Neural progenitor cell (in vitro differentiated cells): Measurements from ENCODE around the gene RUSC1. TPM values are rescaled to one million over a fixed set of nuclear protein-coding genes. Genes with fewer than 3 reads are reported as not detected.
"Not testable (repeated sequence)": the region's sequence is repeated elsewhere in the genome, so short reads cannot be mapped to it uniquely, and the experiment has no call there.

Experiments used
- DNase-seq: peaks from one replicate; pipeline ENCODE4 v3.0.0-alpha.2; 2016; ENCODE audit warnings: low spot score
- H2AFZ ChIP-seq: fragments of 200-600 bp; sonication (generic); replicated peaks from 2 replicates; pipeline ENCODE4 v1.6.1; 2016; ENCODE audit warnings: antibody characterized with exemption
- H3F3A ChIP-seq: fragments of 200-600 bp; sonication (generic); 2 replicates; pipeline ENCODE4 v1.6.1; 2016; ENCODE audit warnings: antibody characterized with exemption, low read depth
- H3K27ac ChIP-seq: fragments of 200-600 bp; sonication (generic); 2 replicates; pipeline ENCODE4 v1.5.1; 2016; ENCODE audit warnings: mild to moderate bottlenecking
- H3K27me3 ChIP-seq: fragments of 200-600 bp; sonication (generic); 2 replicates; pipeline ENCODE4 v1.6.1; 2016; ENCODE audit warnings: mild to moderate bottlenecking, moderate library complexity
- H3K36me3 ChIP-seq: fragments of 200-600 bp; sonication (generic); 2 replicates; pipeline ENCODE4 v1.5.1; 2016
- H3K4me1 ChIP-seq: fragments of 200-600 bp; sonication (generic); 2 replicates; pipeline ENCODE4 v1.6.1; 2016; ENCODE audit warnings: mixed run types
- H3K4me2 ChIP-seq: fragments of 200-600 bp; sonication (generic); 2 replicates; pipeline ENCODE4 v1.6.1; 2016
- H3K4me3 ChIP-seq: fragments of 200-600 bp; sonication (generic); 2 replicates; pipeline ENCODE4 v1.5.1; 2016
- H3K79me2 ChIP-seq: fragments of 200-600 bp; sonication (generic); 2 replicates; pipeline ENCODE4 v1.6.1; 2016; ENCODE audit warnings: low read depth
- H3K9ac ChIP-seq: fragments of 200-600 bp; sonication (generic); 2 replicates; pipeline ENCODE4 v1.6.1; 2016
- H3K9me3 ChIP-seq: fragments of 200-600 bp; sonication (generic); 2 replicates; pipeline ENCODE4 v1.5.1; 2016; ENCODE audit warnings: low read depth
- H4K20me1 ChIP-seq: fragments of 200-600 bp; sonication (generic); 2 replicates; pipeline ENCODE4 v1.6.1; 2016; ENCODE audit warnings: low read depth
- H3K27ac Mint-ChIP-seq: 3 replicates; pipeline ENCODE4 v1.8.0; 2021; ENCODE audit warnings: mixed read lengths
- H3K27me3 Mint-ChIP-seq: 2 replicates; pipeline ENCODE4 v1.8.0; 2022; ENCODE audit warnings: low read depth, mild to moderate bottlenecking, inconsistent platforms, moderate library complexity, mixed read lengths; ENCODE audit not compliant: insufficient read depth
- H3K36me3 Mint-ChIP-seq: 3 replicates; pipeline ENCODE4 v1.8.0; 2021; ENCODE audit warnings: mixed read lengths
- H3K4me1 Mint-ChIP-seq: 3 replicates; pipeline ENCODE4 v1.8.0; 2021; ENCODE audit warnings: mixed read lengths
- H3K4me3 Mint-ChIP-seq: 3 replicates; pipeline ENCODE4 v1.8.0; 2021; ENCODE audit warnings: mild to moderate bottlenecking, moderate library complexity, mixed read lengths
- H3K9me3 Mint-ChIP-seq: 3 replicates; pipeline ENCODE4 v1.8.0; 2020; ENCODE audit warnings: mixed read lengths
- CTCF ChIP-seq: fragments of 200-600 bp; sonication (generic); IDR thresholded peaks from 2 replicates; pipeline ENCODE4 v1.5.1; 2017; ENCODE audit warnings: antibody characterized with exemption, mild to moderate bottlenecking
- EZH2 ChIP-seq: fragments of 200-600 bp; sonication (generic); IDR thresholded peaks from 2 replicates; pipeline ENCODE4 v1.6.1; 2017; ENCODE audit warnings: antibody characterized with exemption, mild to moderate bottlenecking, moderate library complexity
- EZH2phosphoT487 ChIP-seq: fragments of 200-600 bp; sonication (generic); IDR thresholded peaks from 2 replicates; pipeline ENCODE4 v1.6.1; 2017; ENCODE audit warnings: antibody characterized with exemption
- total RNA-seq: library from RNA; depleted of rRNA; stranded (reverse); fragments of >200 nt; gene quantifications from 2 replicates; pipeline ENCODE4 v1.2.3, GENCODE V29; 2015; ENCODE audit warnings: low replicate concordance

Gene RUSC1
- total RNA-seq, 1 donor from 2014 or later: 17.0 TPM

DNA sequence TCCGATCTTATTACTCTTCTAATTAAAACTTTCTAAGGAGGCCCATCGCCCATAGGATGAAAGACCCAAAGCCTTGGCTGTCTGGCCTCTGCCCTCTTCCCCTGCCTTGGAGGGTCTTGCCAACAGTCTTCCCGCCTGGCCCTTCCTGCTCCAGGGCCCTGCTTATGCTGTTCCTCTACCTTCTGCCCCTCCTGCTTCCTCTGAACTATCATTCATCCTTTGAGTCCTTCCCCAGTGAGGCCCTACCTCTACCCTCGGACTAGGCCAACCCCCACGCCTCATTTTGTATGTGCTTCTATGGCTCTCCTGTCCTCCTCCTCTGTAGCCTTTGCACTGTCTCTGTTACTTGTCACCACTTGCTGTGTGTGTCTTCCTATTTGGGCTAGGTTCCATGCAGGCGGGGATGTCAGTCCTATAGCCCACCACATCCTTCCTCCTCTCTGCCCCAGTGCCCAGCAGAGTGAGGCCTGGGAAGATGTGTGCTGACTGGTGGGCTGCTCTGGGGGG is 5.4 kb downstream of the RUSC1 start:
- Histone ChIP-seq H2AFZ (no peak overlapping the region), H3K79me2 (peaks cover 24% of the 10 kb centered on the region), H3K4me3 (no peak overlapping the region), H3K4me2 (peak overlapping the region; percentile 87), H3K36me3 (no peaks in the 10 kb centered on the region), H3F3A (peaks cover 38% of the 10 kb centered on the region), H4K20me1 (peaks cover 32% of the 10 kb centered on the region), H3K9ac (no peak overlapping the region), H3K9me3 (no peaks in the 10 kb centered on the region), H3K4me1 (peaks cover 14% of the 10 kb centered on the region), H3K27me3 (no peaks in the 10 kb centered on the region), H3K27ac (no peak overlapping the region)
- H3K9me3 Mint-ChIP-seq: no peaks in the 10 kb centered on the region
- peaks cover 23% of the 10 kb centered on the region for H3K4me1 Mint-ChIP-seq
- DNase-seq: no peak
- H3K4me3 Mint-ChIP-seq: peak overlapping the region; percentile 91
- TF ChIP-seq EZH2: no peak
- TF ChIP-seq EZH2phosphoT487: no peak
- no peak for TF ChIP-seq CTCF
- peaks cover 6% of the 10 kb centered on the region for H3K27me3 Mint-ChIP-seq
- no peak overlapping the region for H3K27ac Mint-ChIP-seq
- H3K36me3 Mint-ChIP-seq: peaks cover 13% of the 10 kb centered on the region

DNA sequence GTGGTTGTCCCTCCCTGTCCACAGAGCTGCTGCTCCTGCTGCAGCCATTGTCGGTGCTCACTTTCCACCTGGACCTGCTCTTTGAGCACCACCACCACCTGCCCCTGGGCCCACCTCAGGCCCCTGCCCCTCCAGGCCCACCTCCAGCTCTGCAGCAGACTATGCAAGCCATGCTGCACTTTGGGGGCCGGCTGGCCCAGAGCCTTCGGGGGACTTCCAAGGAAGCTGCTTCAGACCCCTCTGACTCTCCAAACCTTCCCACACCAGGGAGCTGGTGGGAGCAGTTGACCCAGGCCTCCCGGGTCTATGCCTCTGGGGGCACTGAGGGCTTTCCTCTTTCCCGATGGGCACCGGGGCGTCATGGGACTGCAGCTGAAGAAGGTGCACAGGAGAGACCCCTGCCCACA is 5.9 kb downstream of the RUSC1 start:
- no peak overlapping the region for H3K27ac Mint-ChIP-seq
- peaks cover 22% of the 10 kb centered on the region for H3K79me2 ChIP-seq
- H3K9me3 ChIP-seq: no peaks in the 10 kb centered on the region
- H4K20me1 ChIP-seq: peaks cover 26% of the 10 kb centered on the region
- H3K27ac ChIP-seq: no peak overlapping the region
- no peak overlapping the region for H2AFZ ChIP-seq
- no peak overlapping the region for H3K4me3 Mint-ChIP-seq
- peaks cover 6% of the 10 kb centered on the region for H3K27me3 Mint-ChIP-seq
- H3F3A ChIP-seq: peaks cover 37% of the 10 kb centered on the region
- peaks cover 16% of the 10 kb centered on the region for H3K36me3 Mint-ChIP-seq
- H3K4me3 ChIP-seq: no peak overlapping the region
- TF ChIP-seq EZH2: no peak
- H3K36me3 ChIP-seq: no peaks in the 10 kb centered on the region
- H3K9ac ChIP-seq: no peak overlapping the region
- H3K4me2 ChIP-seq: no peak overlapping the region
- no peaks in the 10 kb centered on the region for H3K27me3 ChIP-seq
- H3K4me1 ChIP-seq: peaks cover 9% of the 10 kb centered on the region
- no peak for DNase-seq
- no peaks in the 10 kb centered on the region for H3K9me3 Mint-ChIP-seq
- H3K4me1 Mint-ChIP-seq: peaks cover 18% of the 10 kb centered on the region

DNA sequence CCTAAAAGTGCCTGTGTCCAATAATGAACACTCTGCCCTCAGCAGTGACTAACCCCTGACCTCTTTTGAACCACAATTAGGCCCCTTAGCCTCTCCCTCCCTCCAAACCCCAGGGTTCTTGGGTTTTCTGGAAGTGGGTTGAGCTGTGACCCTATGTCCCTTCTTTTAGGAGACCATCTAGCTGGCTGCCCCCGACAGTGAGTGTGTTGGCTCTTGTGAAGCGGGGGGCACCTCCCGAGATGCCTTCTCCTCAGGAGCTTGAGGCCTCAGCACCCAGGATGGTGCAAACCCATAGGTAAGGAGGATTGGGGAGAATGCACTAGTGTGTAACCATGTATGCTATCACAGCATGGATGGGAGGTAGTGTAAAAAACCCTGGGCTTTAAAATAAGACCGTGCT is 7.3 kb downstream of the RUSC1 start:
- peaks cover 6% of the 10 kb centered on the region for H3K27me3 Mint-ChIP-seq
- no peak overlapping the region for H3K27ac Mint-ChIP-seq
- H3K4me1 ChIP-seq: no peaks in the 10 kb centered on the region
- H3K27me3 ChIP-seq: no peaks in the 10 kb centered on the region
- peaks cover 12% of the 10 kb centered on the region for H3K79me2 ChIP-seq
- DNase-seq: no peak
- no peak overlapping the region for H3K27ac ChIP-seq
- peaks cover 9% of the 10 kb centered on the region for H3K4me1 Mint-ChIP-seq
- no peak overlapping the region for H3K4me3 Mint-ChIP-seq
- peaks cover 17% of the 10 kb centered on the region for H4K20me1 ChIP-seq
- H3K4me2 ChIP-seq: no peak overlapping the region
- no peak overlapping the region for H2AFZ ChIP-seq
- no peaks in the 10 kb centered on the region for H3K9me3 ChIP-seq
- H3K36me3 ChIP-seq: no peaks in the 10 kb centered on the region
- no peak overlapping the region for H3K4me3 ChIP-seq
- peaks cover 16% of the 10 kb centered on the region for H3K36me3 Mint-ChIP-seq
- H3K9me3 Mint-ChIP-seq: no peaks in the 10 kb centered on the region
- peaks cover 26% of the 10 kb centered on the region for H3F3A ChIP-seq
- no peak for TF ChIP-seq CTCF
- no peak for TF ChIP-seq EZH2
- TF ChIP-seq EZH2phosphoT487: no peak
- H3K9ac ChIP-seq: no peak overlapping the region

DNA sequence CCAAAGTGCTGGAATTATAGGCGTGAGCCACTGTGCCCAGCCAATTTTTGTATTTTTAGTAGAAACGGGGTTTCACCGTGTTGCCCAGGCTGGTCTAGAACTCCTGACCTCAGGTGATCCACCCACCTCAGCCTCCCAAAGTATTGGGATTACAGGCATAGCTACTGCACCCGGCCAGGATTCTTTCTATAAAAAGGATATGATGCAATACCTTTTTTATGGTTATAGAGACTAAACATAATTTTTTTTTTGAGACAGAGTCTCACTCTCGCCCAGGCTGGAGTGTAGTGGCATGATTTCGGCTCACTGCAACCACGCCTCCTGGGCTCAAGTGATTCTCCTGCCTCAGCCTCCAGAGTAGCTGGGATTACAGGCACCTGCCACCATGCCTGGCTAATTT is 8.2 kb downstream of the RUSC1 start:
- H3F3A ChIP-seq: peaks cover 23% of the 10 kb centered on the region

More for the DNA sequence above, 8.2 kb downstream of the RUSC1 start:
- not testable (repeated sequence) for H3K27me3 Mint-ChIP-seq, H3K27ac ChIP-seq, H3K4me3 Mint-ChIP-seq, H3K27ac Mint-ChIP-seq, H3K9me3 Mint-ChIP-seq, H3K4me2 ChIP-seq, H3K36me3 ChIP-seq, H3K4me1 Mint-ChIP-seq, H2AFZ ChIP-seq, H3K4me3 ChIP-seq, H3K27me3 ChIP-seq, DNase-seq, H3K4me1 ChIP-seq, H3K9me3 ChIP-seq, H3K9ac ChIP-seq
- peaks cover 12% of the 10 kb centered on the region for H3K79me2 ChIP-seq
- peaks cover 17% of the 10 kb centered on the region for H4K20me1 ChIP-seq
- H3K36me3 Mint-ChIP-seq: peaks cover 19% of the 10 kb centered on the region
